GM18873 (cell line): Measurements from ENCODE around the gene PI4KB.

Source experiments
- ATAC-seq: cut with Tn5 transposase; IDR thresholded peaks from one replicate; pipeline ENCODE4 v1.9.1; 2021; ENCODE audit warnings: mild to moderate bottlenecking, moderate library complexity, moderate number of reproducible peaks; ENCODE audit not compliant: unreplicated experiment, low FRiP score

PI4KB gene

GRCh38 chr1:151312826-151313225, 14.4 kb downstream of the PI4KB start:
- ATAC-seq: no peak

GRCh38 chr1:151312411-151312810, 14.8 kb downstream of the PI4KB start:
- no peak for ATAC-seq

GRCh38 chr1:151311589-151312331, 15.5 kb downstream of the PI4KB start:
- no peak for ATAC-seq

GRCh38 chr1:151311011-151311410, 16.2 kb downstream of the PI4KB start:
- ATAC-seq: no peak

GRCh38 chr1:151309811-151310323, 17.3 kb downstream of the PI4KB start:
- ATAC-seq: no peak

GRCh38 chr1:151294742-151295462, 32.3 kb downstream of the PI4KB start:
- no peak for ATAC-seq

GRCh38 chr1:151293093-151293492, 34.1 kb downstream of the PI4KB start:
- no peak for ATAC-seq

- ATAC-seq: no peak
These were observed 34.8 kb downstream of the PI4KB start for GRCh38 chr1:151292207-151293030.

- no peak for ATAC-seq
These were observed 36.4 kb downstream of the PI4KB start for GRCh38 chr1:151290709-151291303.

GRCh38 chr1:151289991-151290708, 37.1 kb downstream of the PI4KB start:
- ATAC-seq: no peak

GRCh38 chr1:151289080-151289935, 37.9 kb downstream of the PI4KB start:
- ATAC-seq: no peak

GRCh38 chr1:151288502-151288901, 38.7 kb downstream of the PI4KB start:
- ATAC-seq: no peak

- ATAC-seq: no peak
These were observed 39.3 kb downstream of the PI4KB start for GRCh38 chr1:151287767-151288500.

- ATAC-seq: no peak
These were observed 39.9 kb downstream of the PI4KB start for GRCh38 chr1:151287341-151287699.

- no peak for ATAC-seq
These were observed 40.4 kb downstream of the PI4KB start for GRCh38 chr1:151286619-151287340.

GRCh38 chr1:151284013-151284577, 43.1 kb downstream of the PI4KB start:
- ATAC-seq: no peak
